Thyroid gland (tissue), 4 donors: Measurements from ENCODE around the gene MRPL38.

Experiments
- POLR2A ChIP-seq, 2 donors: fragments of 450-650 bp; IDR thresholded peaks; one replicate each; pipeline ENCODE4 v1.6.1; 2017; ENCODE audit warnings: antibody characterized with exemption in 2 of 2, mild to moderate bottlenecking in 2 of 2, moderate library complexity in 1 of 2
- TF ChIP-seq, protein P1 (sequence below), 6 experiments: fragments of 200-600 bp in 3 of 6; fragments of 450-650 bp in 3 of 6; sonication (generic) in 3 of 6; IDR thresholded peaks; one replicate each; pipeline ENCODE4 v1.5.1; 2016 to 2019; ENCODE audit warnings: antibody characterized with exemption in 6 of 6, mild to moderate bottlenecking in 2 of 6, inconsistent platforms in 1 of 6, moderate library complexity in 1 of 6

DNA sequence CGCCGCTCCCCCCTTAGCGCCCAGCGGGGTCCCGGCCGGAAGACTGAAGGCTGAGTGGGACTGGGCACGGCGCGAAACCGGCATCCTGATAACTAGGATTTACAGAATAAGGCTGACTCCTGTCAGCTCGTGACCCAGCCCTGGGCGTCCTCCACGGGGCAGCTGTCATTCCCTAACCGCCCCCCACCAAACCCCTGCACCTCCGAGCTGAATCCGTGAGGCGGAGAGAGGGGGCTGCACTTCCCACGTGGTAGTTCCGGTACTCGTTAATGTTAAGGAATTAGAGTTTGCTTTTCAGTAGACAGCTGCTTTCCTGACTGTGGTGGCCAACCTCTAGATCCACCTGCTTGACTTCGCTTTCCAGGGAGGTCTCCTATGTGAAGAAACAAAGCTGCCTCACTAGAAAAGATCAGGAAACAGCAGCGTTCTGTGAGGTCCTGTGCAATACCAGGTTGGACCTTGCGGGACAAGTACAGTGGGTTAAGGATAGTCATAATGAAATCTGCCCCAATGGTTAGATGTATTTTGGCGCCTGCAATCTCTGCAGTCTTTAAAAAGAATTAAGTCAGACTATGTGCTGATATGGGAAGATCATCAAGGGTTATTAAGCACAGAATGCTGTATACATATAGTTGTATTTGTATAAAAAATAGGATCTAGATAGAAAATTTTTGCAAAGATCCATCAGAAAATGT lies 48.5 kb downstream of the MRPL38 start:
- TF ChIP-seq, protein P1, sequence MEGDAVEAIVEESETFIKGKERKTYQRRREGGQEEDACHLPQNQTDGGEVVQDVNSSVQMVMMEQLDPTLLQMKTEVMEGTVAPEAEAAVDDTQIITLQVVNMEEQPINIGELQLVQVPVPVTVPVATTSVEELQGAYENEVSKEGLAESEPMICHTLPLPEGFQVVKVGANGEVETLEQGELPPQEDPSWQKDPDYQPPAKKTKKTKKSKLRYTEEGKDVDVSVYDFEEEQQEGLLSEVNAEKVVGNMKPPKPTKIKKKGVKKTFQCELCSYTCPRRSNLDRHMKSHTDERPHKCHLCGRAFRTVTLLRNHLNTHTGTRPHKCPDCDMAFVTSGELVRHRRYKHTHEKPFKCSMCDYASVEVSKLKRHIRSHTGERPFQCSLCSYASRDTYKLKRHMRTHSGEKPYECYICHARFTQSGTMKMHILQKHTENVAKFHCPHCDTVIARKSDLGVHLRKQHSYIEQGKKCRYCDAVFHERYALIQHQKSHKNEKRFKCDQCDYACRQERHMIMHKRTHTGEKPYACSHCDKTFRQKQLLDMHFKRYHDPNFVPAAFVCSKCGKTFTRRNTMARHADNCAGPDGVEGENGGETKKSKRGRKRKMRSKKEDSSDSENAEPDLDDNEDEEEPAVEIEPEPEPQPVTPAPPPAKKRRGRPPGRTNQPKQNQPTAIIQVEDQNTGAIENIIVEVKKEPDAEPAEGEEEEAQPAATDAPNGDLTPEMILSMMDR (IDR thresholded peaks at IDR 0.05) = no peak
- no peak for TF ChIP-seq POLR2A (IDR thresholded peaks at IDR 0.05)
